H1 (cell line): Measurements from ENCODE around the gene TSC1. TPM values are rescaled to one million over a fixed set of nuclear protein-coding genes. Genes with fewer than 3 reads are reported as not detected.

ENCODE experiments used
- ASH2L ChIP-seq: fragments of 200-600, 300-600 bp; sonication (generic); IDR thresholded peaks from one replicate; pipeline ENCODE4 v1.7.1; 2017; ENCODE audit warnings: low read length
- ATF2 ChIP-seq: IDR thresholded peaks from 2 replicates; pipeline ENCODE4 v1.6.1; 2012; ENCODE audit warnings: low read length, inconsistent platforms
- BRCA1 ChIP-seq: IDR thresholded peaks from 2 replicates; pipeline ENCODE4 v1.6.1; 2012; ENCODE audit warnings: low read depth, low read length, improper control_type of control experiment
- CHD2 ChIP-seq: IDR thresholded peaks from 2 replicates; pipeline ENCODE4 v1.6.1; 2012; ENCODE audit warnings: low read length, improper control_type of control experiment
- CREB1 ChIP-seq: IDR thresholded peaks from 2 replicates; pipeline ENCODE4 v1.6.1; 2012; ENCODE audit warnings: inconsistent platforms
- EP300 ChIP-seq, 2 experiments: IDR thresholded peaks; 1 replicate in 1 of 2; 2 replicates in 1 of 2; pipeline ENCODE4 v1.6.1; 2011 to 2012; ENCODE audit warnings: low read depth in 2 of 2, low read length in 2 of 2, mild to moderate bottlenecking in 2 of 2, borderline replicate concordance in 1 of 2, inconsistent platforms in 1 of 2, moderate library complexity in 1 of 2
- JUND ChIP-seq: IDR thresholded peaks from 2 replicates; pipeline ENCODE4 v1.6.1; 2011; ENCODE audit warnings: mild to moderate bottlenecking, improper control_type of control experiment, low read length
- KDM5A ChIP-seq: fragments of 200-600 bp; IDR thresholded peaks from 2 replicates; pipeline ENCODE4 v1.7.1; 2012; ENCODE audit warnings: mild to moderate bottlenecking, low read length, inconsistent platforms, mixed read lengths
- MAFK ChIP-seq: IDR thresholded peaks from 2 replicates; pipeline ENCODE4 v1.6.1; 2012; ENCODE audit warnings: low read depth, mild to moderate bottlenecking, improper control_type of control experiment, low read length
- POLR2A ChIP-seq, 2 experiments: IDR thresholded peaks; 1 replicate in 1 of 2; 2 replicates in 1 of 2; pipeline ENCODE4 v1.6.1; 2011; ENCODE audit warnings: low read depth in 2 of 2, low read length in 2 of 2, mild to moderate bottlenecking in 2 of 2; ENCODE audit errors: control extremely low read depth in 1 of 2
- POLR2AphosphoS5 ChIP-seq: IDR thresholded peaks from 2 replicates; pipeline ENCODE4 v1.6.1; 2011; ENCODE audit warnings: low read depth, low read length
- RBBP5 ChIP-seq: IDR thresholded peaks from 2 replicates; pipeline ENCODE4 v1.7.1; 2012; ENCODE audit warnings: low read depth, mild to moderate bottlenecking, inconsistent platforms, low read length, moderate library complexity, borderline replicate concordance
- RFX5 ChIP-seq: IDR thresholded peaks from 2 replicates; pipeline ENCODE4 v1.6.1; 2011; ENCODE audit warnings: low read depth, low read length, improper control_type of control experiment, borderline replicate concordance
- SAP30 ChIP-seq: fragments of 300-600 bp; sonication (generic); IDR thresholded peaks from 2 replicates; pipeline ENCODE4 v1.7.1; 2012; ENCODE audit warnings: low read length, moderate library complexity, mild to moderate bottlenecking, inconsistent platforms; ENCODE audit not compliant: insufficient read depth, insufficient replicate concordance
- SIN3A ChIP-seq, 2 experiments: IDR thresholded peaks in 1 of 2; conservative IDR thresholded peaks in 1 of 2; 2 replicates each; pipeline ENCODE4 v1.6.1; 2011 to 2012; ENCODE audit warnings: low read length in 2 of 2, improper control_type of control experiment in 1 of 2, low read depth in 1 of 2, mild to moderate bottlenecking in 1 of 2
- SP1 ChIP-seq: IDR thresholded peaks from 2 replicates; pipeline ENCODE4 v1.6.1; 2011; ENCODE audit warnings: low read depth, low read length
- SP2 ChIP-seq: IDR thresholded peaks from 2 replicates; pipeline ENCODE4 v1.6.1; 2012; ENCODE audit warnings: mild to moderate bottlenecking, low read length, inconsistent platforms
- SP4 ChIP-seq: IDR thresholded peaks from 2 replicates; pipeline ENCODE4 v1.6.1; 2012; ENCODE audit warnings: low read length, inconsistent platforms
- TAF1 ChIP-seq: IDR thresholded peaks from 2 replicates; pipeline ENCODE4 v1.6.1; 2011; ENCODE audit warnings: mild to moderate bottlenecking, low read depth, low read length
- TBP ChIP-seq: IDR thresholded peaks from 2 replicates; pipeline ENCODE4 v1.6.1; 2011; ENCODE audit warnings: low read depth, low read length, improper control_type of control experiment
- USF2 ChIP-seq: IDR thresholded peaks from 2 replicates; pipeline ENCODE4 v1.6.1; 2011; ENCODE audit warnings: low read length, improper control_type of control experiment
- YY1 ChIP-seq: IDR thresholded peaks from 2 replicates; pipeline ENCODE4 v1.6.1; 2011; ENCODE audit warnings: low read depth, mild to moderate bottlenecking, low read length
- polyA plus RNA-seq, 7 experiments: library from polyadenylated mRNA; depleted of rRNA in 3 of 7; stranded (reverse) in 5 of 7; unstranded in 2 of 7; fragments of >200 nt in 5 of 7; fragments of 200-250 nt in 2 of 7; gene quantifications; 1 replicate in 5 of 7; 2 replicates in 1 of 7; 4 replicates in 1 of 7; pipeline versions ENCODE4 v1.2.1 to v1.2.3, GENCODE V29; 2011 to 2013; ENCODE audit warnings: missing spikeins in 2 of 7, mixed read lengths in 2 of 7
- total RNA-seq: library from RNA; stranded (reverse); fragmentation: NEBNext Ultra II Directional; extraction: Animal tissue kit (Norgen Biotek cat#: 25700); gene quantifications from 2 replicates; pipeline ENCODE4 v1.2.1, GENCODE V29; 2021

Gene TSC1
- total and polyA plus RNA-seq, 2 of the 8 experiments (the other 6 are each of a cell fraction or from before 2014, with no cell fraction given): 37.2 to 46.0 TPM

- TF ChIP-seq CHD2 (peak; percentile 97), ATF2 (no peak), KDM5A (peak; percentile 84; the same call in 1 of the 2 replicates), SP2 (no peak), EP300 (IDR thresholded peaks at IDR 0.05; ENCODE audit: borderline replicate concordance in 1 of 2, low read depth in 2 of 2, low read length in 2 of 2) (0 out of 3 replicates have a peak, but pooled peaks of 1 of the 2 experiments have one; percentile 10), SP4 (peak; percentile 97), POLR2A (IDR thresholded peaks at IDR 0.05; ENCODE audit: control extremely low read depth in 1 of 2, low read depth in 2 of 2, low read length in 2 of 2) (peak; percentile 75 to 80), CREB1 (peak; percentile 79), JUND (peak; percentile 73), MAFK (no peak), YY1 (peak; percentile 99), SP1 (peak; percentile 88), BRCA1 (0 out of 2 replicates have a peak, but pooled peaks have one; percentile 36), ASH2L (peak; percentile 91), RBBP5 (0 out of 2 replicates have a peak, but pooled peaks have one; percentile 64), POLR2AphosphoS5 (peak; percentile 84), SAP30 (peak; percentile 82), TBP (peak; percentile 97), RFX5 (0 out of 2 replicates have a peak, but pooled peaks have one; percentile 32), USF2 (peak; percentile 71), SIN3A (conservative IDR thresholded peaks at IDR 0.05 in 1 of 2, IDR thresholded peaks at IDR 0.05 in 1 of 2; ENCODE audit: low read depth in 1 of 2, low read length in 2 of 2) (peak; percentile 85 to 91; a peak in 2 of 4 replicates), TAF1 (peak; percentile 100)
These were observed at the start of gene TSC1 (continued) for GRCh38 chr9:132944294-132945185.
